Activated naive CD4-positive, alpha-beta T cell treated with anti-CD3 and anti-CD28 coated beads, Interleukin-2, amount 50 U/mL, for 72 hours (primary cell): ENCODE measurements around the gene PLAAT5. TPM values are rescaled to one million over a fixed set of nuclear protein-coding genes. Genes with fewer than 3 reads are reported as not detected.

Experiments
- ATAC-seq, 2 donors: fragments of 150-1000 bp; cut with Tn5 transposase; 2 replicates each; pipeline ENCODE4 v1.10.0; 2021; ENCODE audit warnings: mild to moderate bottlenecking in 2 of 2, moderate library complexity in 2 of 2
- DNase-seq, 2 donors: peaks; one replicate each; pipeline ENCODE4 v3.0.0; 2021 to 2022; ENCODE audit warnings: low spot score in 2 of 2
- H3K27ac Mint-ChIP-seq, 2 donors: one replicate each; pipeline ENCODE4 v1.8.0; 2022; ENCODE audit warnings: mild to moderate bottlenecking in 2 of 2, mixed read lengths in 2 of 2
- H3K36me3 Mint-ChIP-seq, 2 donors: one replicate each; pipeline ENCODE4 v1.8.0; 2022; ENCODE audit warnings: mixed read lengths in 2 of 2
- H3K9me3 Mint-ChIP-seq, 2 donors: one replicate each; pipeline ENCODE4 v1.8.0; 2022; ENCODE audit warnings: mixed read lengths in 2 of 2
- total RNA-seq, 2 donors: library from RNA; stranded (reverse); gene quantifications; one replicate each; pipeline ENCODE4 v1.2.3, GENCODE V29; 2022

PLAAT5 gene
- total RNA-seq, 2 donors from 2014 or later, result not detected

DNA sequence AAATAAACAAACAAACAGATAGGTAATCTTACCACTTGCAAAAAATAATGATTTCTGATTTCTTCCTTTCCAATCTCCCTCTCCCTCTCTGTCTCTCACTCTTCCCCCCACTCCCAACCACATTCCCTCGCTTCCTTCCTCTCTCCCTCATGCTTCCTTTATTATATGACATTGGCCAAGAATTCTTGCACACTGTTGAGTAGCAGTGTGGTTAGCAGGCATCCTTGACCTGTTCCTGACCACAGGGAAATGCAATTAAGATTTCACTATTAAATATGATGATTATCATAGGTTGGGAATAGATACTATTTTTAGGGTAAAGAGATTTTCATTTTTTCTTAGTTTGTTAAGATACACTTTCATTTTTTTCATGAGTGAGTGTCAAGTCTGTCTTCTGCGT is 30.9 kb upstream of the PLAAT5 start:
- peaks cover 0 to 9% of the 10 kb centered on the region in 2 donors for H3K36me3 Mint-ChIP-seq
- no peak for ATAC-seq
- peaks cover 0 to 6% of the 10 kb centered on the region in 2 donors for H3K9me3 Mint-ChIP-seq
- H3K27ac Mint-ChIP-seq, result no peak overlapping the region
- DNase-seq, result no peak

- H3K36me3 Mint-ChIP-seq, result peaks cover 0 to 9% of the 10 kb centered on the region in 2 donors
- ATAC-seq (no peak), DNase-seq (no peak)
- H3K27ac Mint-ChIP-seq, result peak overlapping the region in 1 of 2 donors; percentile 10
- H3K9me3 Mint-ChIP-seq, result peaks cover 0 to 6% of the 10 kb centered on the region in 2 donors
Measured at GRCh38 chr11:63520606-63521170, 29.7 kb upstream of the PLAAT5 start.

GRCh38 chr11:63518548-63518947 is 27.6 kb upstream of the PLAAT5 start:
- ATAC-seq (no peak), DNase-seq (no peak)
- H3K36me3 Mint-ChIP-seq, result peaks cover 0 to 6% of the 10 kb centered on the region in 2 donors
- H3K27ac Mint-ChIP-seq, result no peak overlapping the region
- peaks cover 0 to 6% of the 10 kb centered on the region in 2 donors for H3K9me3 Mint-ChIP-seq

GRCh38 chr11:63517156-63517555 is 26.2 kb upstream of the PLAAT5 start:
- ATAC-seq (no peak), DNase-seq (no peak)
- Mint-ChIP-seq H3K36me3 (no peaks in the 10 kb centered on the region), H3K9me3 (peaks cover 0 to 6% of the 10 kb centered on the region in 2 donors), H3K27ac (no peak overlapping the region)

DNA sequence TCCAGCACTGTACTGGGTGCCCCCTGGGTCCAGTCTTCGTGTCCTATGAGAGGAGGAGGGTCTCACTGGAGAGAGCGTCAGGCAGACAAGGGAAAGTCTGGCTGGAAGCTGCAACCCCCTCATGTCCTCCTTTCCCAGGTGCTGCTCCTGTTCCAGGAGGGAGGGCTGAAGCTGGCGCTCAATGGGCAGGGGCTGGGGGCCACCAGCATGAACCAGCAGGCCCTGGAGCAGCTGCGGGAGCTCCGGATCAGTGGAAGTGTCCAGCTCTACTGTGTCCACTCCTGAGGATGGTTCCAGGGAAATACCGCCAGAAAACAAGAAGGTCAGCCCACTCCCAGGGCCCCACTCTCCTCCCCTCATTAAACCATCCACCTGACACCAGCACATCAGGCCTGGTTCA is 25.1 kb upstream of the PLAAT5 start:
- no peak overlapping the region for H3K27ac Mint-ChIP-seq
- H3K36me3 Mint-ChIP-seq, result no peaks in the 10 kb centered on the region
- DNase-seq, result no peak
- peaks cover 0 to 6% of the 10 kb centered on the region in 2 donors for H3K9me3 Mint-ChIP-seq
- ATAC-seq, result no peak

DNA sequence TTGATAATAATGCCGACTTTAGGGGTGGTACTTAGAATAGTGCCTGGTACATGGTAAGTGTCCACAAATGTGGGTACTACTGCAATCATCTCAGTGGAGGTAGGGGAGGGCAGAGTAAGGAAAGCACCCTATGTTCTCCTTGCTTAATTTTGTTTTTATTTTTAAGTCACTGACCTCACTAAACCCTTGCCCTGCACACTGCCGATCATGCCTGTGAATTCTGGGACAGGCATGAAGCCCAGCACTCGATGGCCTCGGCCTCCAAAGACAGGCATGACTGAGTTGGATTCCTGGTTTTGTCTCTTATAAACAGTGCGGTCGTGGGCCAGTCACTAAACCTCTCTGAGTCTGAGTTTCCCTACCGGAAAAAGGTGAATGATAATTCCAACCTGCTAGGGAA is 21.8 kb upstream of the PLAAT5 start:
- ATAC-seq, result no peak
- H3K36me3 Mint-ChIP-seq, result no peaks in the 10 kb centered on the region

DNA sequence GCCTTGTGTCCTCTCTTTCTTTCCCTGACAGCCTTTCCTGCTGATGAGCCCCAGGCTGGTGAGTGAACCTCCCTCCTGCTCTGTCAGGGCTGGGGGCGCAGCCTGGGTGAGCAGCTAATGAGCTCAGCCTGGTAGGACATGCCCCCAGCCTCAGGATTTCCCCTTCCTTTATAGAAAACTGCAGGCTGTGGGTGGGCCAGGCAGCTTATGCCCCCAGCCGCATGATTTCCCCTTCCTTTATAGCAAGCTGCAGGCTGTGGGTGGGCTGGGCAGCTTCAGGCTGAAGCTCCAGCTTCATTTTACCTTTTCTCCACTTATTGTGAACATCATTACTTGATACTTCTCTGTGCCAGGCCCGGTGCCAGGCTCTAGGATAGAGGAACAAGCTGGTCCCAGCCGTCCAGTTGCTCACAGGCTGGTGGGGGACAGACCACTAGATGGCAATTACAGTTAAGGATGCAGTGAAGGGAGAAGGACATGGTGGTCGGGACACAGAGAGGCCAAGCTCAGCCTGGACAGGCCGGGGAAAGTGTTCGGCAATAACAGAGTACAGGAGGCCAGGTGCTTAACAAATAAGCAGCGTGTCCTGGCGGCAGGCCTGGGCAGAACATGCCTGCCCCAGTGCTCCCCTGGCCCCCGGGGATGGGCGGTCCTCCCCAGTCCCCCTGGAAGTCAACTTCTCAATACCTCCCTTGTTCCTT is 20.2 kb upstream of the PLAAT5 start:
- no peak for DNase-seq
- no peaks in the 10 kb centered on the region for H3K9me3 Mint-ChIP-seq
- no peak for ATAC-seq
- H3K36me3 Mint-ChIP-seq, result no peaks in the 10 kb centered on the region
- H3K27ac Mint-ChIP-seq, result peak overlapping the region in 1 of 2 donors; percentile 33

More for the DNA sequence above, 21.8 kb upstream of the PLAAT5 start:
- Mint-ChIP-seq H3K27ac (no peak overlapping the region), H3K9me3 (no peaks in the 10 kb centered on the region)
- DNase-seq, result no peak

- no peak for ATAC-seq
- H3K9me3 Mint-ChIP-seq, result no peaks in the 10 kb centered on the region
- no peak overlapping the region for H3K27ac Mint-ChIP-seq
- no peak for DNase-seq
- no peaks in the 10 kb centered on the region for H3K36me3 Mint-ChIP-seq
Measured at GRCh38 chr11:63510360-63511047, 19.5 kb upstream of the PLAAT5 start.

DNA sequence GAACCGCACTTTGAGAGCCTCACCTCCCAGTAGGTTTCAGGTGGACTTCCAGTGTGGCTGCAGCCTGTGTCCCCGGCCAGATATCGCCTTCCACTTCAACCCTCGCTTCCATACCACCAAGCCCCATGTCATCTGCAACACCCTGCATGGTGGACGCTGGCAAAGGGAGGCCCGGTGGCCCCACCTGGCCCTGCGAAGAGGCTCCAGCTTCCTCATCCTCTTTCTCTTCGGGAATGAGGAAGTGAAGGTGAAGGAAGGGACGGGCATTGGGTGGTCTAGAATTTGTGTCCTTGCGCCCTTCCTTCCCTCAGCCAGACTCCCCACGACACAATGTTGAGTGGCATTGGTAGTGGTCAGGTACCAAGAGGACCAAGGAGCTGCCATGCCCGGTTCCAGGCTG is 17.8 kb upstream of the PLAAT5 start:
- H3K27ac Mint-ChIP-seq, result no peak overlapping the region
- DNase-seq, result no peak
- H3K36me3 Mint-ChIP-seq, result no peaks in the 10 kb centered on the region
- H3K9me3 Mint-ChIP-seq, result no peaks in the 10 kb centered on the region
- ATAC-seq, result no peak

GRCh38 chr11:63508009-63508408 is 17.0 kb upstream of the PLAAT5 start:
- Mint-ChIP-seq H3K9me3 (no peaks in the 10 kb centered on the region), H3K36me3 (no peaks in the 10 kb centered on the region), H3K27ac (no peak overlapping the region)
- DNase-seq (no peak), ATAC-seq (no peak)

GRCh38 chr11:63507511-63507910 is 16.5 kb upstream of the PLAAT5 start:
- no peak for DNase-seq
- ATAC-seq, result no peak
- no peak overlapping the region for H3K27ac Mint-ChIP-seq
- no peaks in the 10 kb centered on the region for H3K9me3 Mint-ChIP-seq
- no peaks in the 10 kb centered on the region for H3K36me3 Mint-ChIP-seq

- ATAC-seq (no peak), DNase-seq (no peak)
- Mint-ChIP-seq H3K9me3 (no peaks in the 10 kb centered on the region), H3K36me3 (no peaks in the 10 kb centered on the region), H3K27ac (peak overlapping the region in 1 of 2 donors; percentile 26)
Measured at GRCh38 chr11:63506876-63507275, 15.9 kb upstream of the PLAAT5 start.

DNA sequence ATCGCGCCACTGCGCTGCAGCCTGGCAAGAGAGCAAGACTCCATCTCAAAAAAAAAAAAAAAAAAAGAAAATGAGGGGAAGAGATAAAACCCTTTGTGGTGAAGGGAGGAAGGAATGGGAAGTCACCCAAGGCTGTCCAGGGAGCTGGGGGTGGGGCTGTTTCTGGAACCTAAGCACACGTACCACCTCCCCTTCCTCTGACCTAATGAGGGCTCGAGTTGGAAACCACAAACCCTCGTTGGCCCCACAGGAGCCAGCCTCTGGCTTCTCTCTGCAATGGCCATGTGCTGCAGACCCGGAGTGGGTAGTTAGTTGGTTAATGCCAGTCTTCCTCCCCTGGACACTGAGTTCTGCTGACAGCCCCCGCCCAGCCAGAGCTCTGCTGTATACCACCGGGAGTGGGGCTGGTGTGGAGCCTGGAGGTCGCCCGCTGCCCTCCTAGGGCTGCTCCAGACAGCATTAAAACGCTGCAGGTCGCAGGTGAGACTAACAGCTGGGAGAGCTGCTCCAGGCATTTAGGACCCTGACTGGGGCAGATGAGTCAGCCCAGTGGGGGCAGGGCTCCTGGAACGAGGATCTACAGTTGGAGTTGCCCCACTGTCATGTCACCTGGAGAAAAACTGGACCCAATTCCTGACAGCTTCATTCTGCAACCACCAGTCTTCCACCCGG is 15.0 kb upstream of the PLAAT5 start, which contains the start of gene LGALS12:
TSS of gene LGALS12 (plus strand) at position 228 of the 672 bp plus-strand sequence. CDS start at position 603, 375 bp downstream.
- Mint-ChIP-seq H3K27ac (peak within 1 kb of the TSS in 1 of 2 donors; percentile 26), H3K9me3 (no peaks in the 10 kb centered on the region)
- ATAC-seq, result no peak

DNA sequence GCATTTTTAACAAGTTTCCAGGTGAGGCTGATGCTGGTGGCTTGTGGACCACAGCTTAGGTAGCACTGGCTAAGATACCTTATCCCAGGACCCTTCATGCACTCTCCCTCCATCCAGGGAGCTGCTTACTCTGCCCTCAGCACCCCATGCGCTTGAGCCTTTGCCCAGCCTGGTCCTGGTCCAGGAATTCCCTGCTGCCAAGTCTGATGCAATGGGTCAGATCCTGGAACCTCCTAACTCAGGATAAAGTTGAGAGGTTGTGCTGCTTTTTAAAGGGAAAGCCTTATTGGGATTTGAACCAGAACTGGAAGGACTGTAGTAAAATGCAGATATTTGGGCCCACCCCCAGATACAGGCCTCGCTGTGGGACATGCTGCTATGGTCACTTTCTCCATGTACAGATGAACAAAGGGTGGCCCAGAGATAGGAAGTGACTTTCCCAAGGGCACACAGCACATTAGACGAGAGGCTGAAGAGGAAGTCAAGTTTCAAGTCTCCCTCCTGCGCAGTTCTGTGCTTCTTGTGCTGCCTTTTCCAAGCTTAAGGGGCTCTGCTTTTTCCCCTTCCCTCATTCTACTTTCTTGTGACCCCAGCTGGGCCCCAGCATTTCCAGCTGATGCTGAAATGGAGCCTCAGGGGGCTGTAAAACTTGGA is 14.1 kb upstream of the PLAAT5 start:
- no peak overlapping the region for H3K27ac Mint-ChIP-seq
- H3K36me3 Mint-ChIP-seq, result peaks cover 6 to 11% of the 10 kb centered on the region in 2 donors
- DNase-seq, result no peak

More for the DNA sequence above, 15.0 kb upstream of the PLAAT5 start, which contains the start of gene LGALS12:
- no peak for DNase-seq
- H3K36me3 Mint-ChIP-seq, result peaks cover 0 to 1% of the 10 kb centered on the region in 2 donors

DNA sequence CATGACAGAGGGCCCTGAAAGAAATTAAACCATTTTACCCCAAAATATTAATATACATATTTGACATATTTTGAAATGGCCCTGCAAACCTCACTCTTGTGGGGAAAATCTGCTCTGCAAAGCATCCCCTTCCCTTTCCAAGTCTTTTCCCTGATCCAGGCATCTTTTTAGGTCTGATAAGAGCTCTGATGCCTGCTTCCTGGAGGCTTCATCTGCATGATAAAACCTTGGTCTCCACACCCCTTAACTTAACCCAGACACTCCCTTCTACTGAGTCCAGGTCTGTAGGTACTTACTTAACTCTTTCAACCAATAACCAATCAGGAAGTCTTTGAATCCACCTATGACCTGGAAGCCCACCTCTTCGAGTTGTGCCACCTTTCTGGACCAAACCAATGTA is 13.1 kb upstream of the PLAAT5 start:
- Mint-ChIP-seq H3K9me3 (peaks cover 5 to 14% of the 10 kb centered on the region in 2 donors), H3K36me3 (peaks cover 12 to 20% of the 10 kb centered on the region in 2 donors), H3K27ac (no peak overlapping the region)
- DNase-seq (no peak), ATAC-seq (no peak)

More for the DNA sequence above, 14.1 kb upstream of the PLAAT5 start:
- no peak for ATAC-seq
- H3K9me3 Mint-ChIP-seq, result peaks cover 5 to 8% of the 10 kb centered on the region in 2 donors

DNA sequence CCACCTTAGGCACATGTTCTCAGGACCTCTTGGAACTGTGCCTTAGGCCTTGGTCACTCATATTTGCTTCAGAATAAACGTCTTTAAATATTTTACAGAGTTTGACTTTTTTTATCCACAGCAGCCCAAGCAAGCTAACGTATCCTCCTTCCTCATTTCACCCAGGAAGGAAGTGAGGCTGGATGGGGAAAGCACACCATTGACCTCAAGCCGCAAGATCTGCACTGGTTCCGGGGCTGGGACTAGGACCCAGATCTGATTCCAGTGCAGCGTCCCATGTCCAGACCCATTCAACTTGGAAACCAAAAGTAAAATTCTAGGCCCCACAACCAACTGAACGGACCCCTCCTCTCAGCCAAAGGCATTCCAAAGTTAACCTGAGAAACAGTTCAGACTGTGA is 12.5 kb upstream of the PLAAT5 start:
- Mint-ChIP-seq H3K36me3 (peaks cover 12 to 20% of the 10 kb centered on the region in 2 donors), H3K27ac (no peak overlapping the region), H3K9me3 (peaks cover 5 to 14% of the 10 kb centered on the region in 2 donors)

More for the DNA sequence above, 12.5 kb upstream of the PLAAT5 start:
- DNase-seq (no peak), ATAC-seq (no peak)
